Heart left ventricle (tissue), 16 donors: ENCODE data around the gene KRTAP5-10. TPM values are rescaled to one million over a fixed set of nuclear protein-coding genes. Genes with fewer than 3 reads are reported as not detected.

Experiments used
- ATAC-seq, 4 donors: fragments of 200-7000 bp; cut with Tn5 transposase; one replicate each; pipeline ENCODE4 v1.9.1; 2020 to 2022; ENCODE audit warnings: moderate library complexity in 4 of 4, mild to moderate bottlenecking in 3 of 4, moderate number of reproducible peaks in 1 of 4
- DNase-seq, 5 donors: peaks; one replicate each; pipeline ENCODE4 v3.0.0-alpha.2; 2020
- H3K27ac ChIP-seq, 12 donors: fragments of 200-600 bp; sonication (generic) in 4 of 12; one replicate each; pipeline versions ENCODE4 v1.5.0 to v1.8.0; 2016 to 2022; ENCODE audit warnings: mild to moderate bottlenecking in 2 of 12
- H3K27me3 ChIP-seq, 9 donors: fragments of 200-600 bp; sonication (generic) in 2 of 9; one replicate each; pipeline versions ENCODE4 v1.5.1 to v1.8.0; 2016 to 2022; ENCODE audit warnings: mild to moderate bottlenecking in 3 of 9
- H3K36me3 ChIP-seq, 9 donors: fragments of 200-600 bp; sonication (generic) in 2 of 9; one replicate each; pipeline versions ENCODE4 v1.5.0 to v1.8.0; 2018 to 2022; ENCODE audit warnings: mild to moderate bottlenecking in 2 of 9
- H3K4me1 ChIP-seq, 12 donors: fragments of 200-600 bp; sonication (generic) in 4 of 12; one replicate each; pipeline versions ENCODE4 v1.5.0 to v1.8.0; 2016 to 2022; ENCODE audit warnings: mild to moderate bottlenecking in 3 of 12
- H3K4me3 ChIP-seq, 12 donors: fragments of 200-600 bp; sonication (generic) in 4 of 12; one replicate each; pipeline versions ENCODE4 v1.5.0 to v1.8.0; 2017 to 2022; ENCODE audit warnings: mild to moderate bottlenecking in 9 of 12, moderate library complexity in 4 of 12
- H3K9me3 ChIP-seq, 12 donors: fragments of 200-600 bp; sonication (generic) in 4 of 12; one replicate each; pipeline versions ENCODE4 v1.5.0 to v1.8.0; 2016 to 2022; ENCODE audit warnings: mild to moderate bottlenecking in 1 of 12
- CTCF ChIP-seq, 12 donors: fragments of 200-600 bp; sonication (generic) in 4 of 12; IDR thresholded peaks; one replicate each; pipeline versions ENCODE4 v1.5.0 to v1.8.0; 2018 to 2022; ENCODE audit warnings: antibody characterized with exemption in 12 of 12, mild to moderate bottlenecking in 5 of 12
- POLR2A ChIP-seq, 2 donors: fragments of 450-650 bp; IDR thresholded peaks; one replicate each; pipeline ENCODE4 v1.6.1; 2017; ENCODE audit warnings: antibody characterized with exemption in 2 of 2, mild to moderate bottlenecking in 2 of 2, moderate library complexity in 2 of 2
- WGBS, 4 donors: extraction: QIAGEN DNeasy Blood & Tissue Kit in 2 of 4; methylation state at CpG; one replicate each; pipeline versions ENCODE4 v1.1.5 to v1.1.7; 2013 to 2018; 5-methylcytosine and 5-hydroxymethylcytosine counted together
- intact Hi-C, 10 donors: fragments of 100-400 bp; cut with DNase I; formaldehyde crosslinking; loops; one replicate each; pipeline versions ENCODE4 v1.11.1 to v1.14.2; 2022
- polyA plus RNA-seq, 2 donors: library from polyadenylated mRNA; stranded (reverse); fragments of 200-250 nt; gene quantifications; one replicate each; pipeline ENCODE4 v1.2.3, GENCODE V29; 2013
- total RNA-seq, 9 donors: library from RNA; depleted of rRNA in 2 of 9; stranded (reverse); fragments of >200 nt in 2 of 9; fragmentation: NEBNext Ultra II Directional in 3 of 9; extraction: Animal tissue kit (Norgen Biotek cat#: 25700) in 3 of 9; gene quantifications; one replicate each; pipeline versions ENCODE4 v1.1.0 to v1.2.4, GENCODE V29; 2016 to 2023
- donor health status: ischemic (EF 13 %, LVEDD 7.1; RV severe dilation, severe dysfunction).
- donor health status: healthy with polysubstance abuse.
- donor health status: DM: no; HTN: yes; CAD: no.
- donor health status: DM: no; HTN: no; CAD: no.
- donor health status: ischemic (EF 25% LVEDD 6.9; RV normal size, moderate dysfunction).
- donor health status: ischemic (EF 25% LVEDD 5.7; RV mildly dilated, moderate dysfunction).
- donor health status: healthy.
- donor health status: DM: yes; HTN: yes; CAD: no.
- donor health status: ischemic (EF 35%, LVEDD 5.7; RV mildly dilated, moderate dysfunction).
- donor health status: nonischemic (EF 11% LVEDD 7.7; RV severe dilation, severe dysfunction).
- donor health status: DM: yes; HTN: yes; CAD: no.
- donor health status: PGD.
- donor health status: ischemic (EF 29% LVEDD 5.4; RV normal size, mild dysfunction).
- donor health status: nonischemic (EF 23%, LVEDD 6.1; RV moderate dilation, normal function).

KRTAP5-10 gene
- total and polyA plus RNA-seq, 11 donors = not detected

- no peaks in the 10 kb centered on the region for H3K36me3 ChIP-seq
- TF ChIP-seq CTCF (IDR thresholded peaks at IDR 0.05) = no peak
- no peak for TF ChIP-seq POLR2A (IDR thresholded peaks at IDR 0.05)
- no peak overlapping the region for H3K4me3 ChIP-seq
- H3K27ac ChIP-seq = no peak overlapping the region
- peaks cover 0 to 4% (median 0%) of the 10 kb centered on the region in 9 donors for H3K27me3 ChIP-seq
- intact Hi-C loops = no loop called here
- ATAC-seq (no peak), DNase-seq (no peak)
- H3K9me3 ChIP-seq = no peaks in the 10 kb centered on the region
- 81 to 93% (median 87%) methylated on average over 7 of the region's 7 CpGs for WGBS, 4 donors
- no peaks in the 10 kb centered on the region for H3K4me1 ChIP-seq
These were observed 23.0 kb upstream of the KRTAP5-10 start for GRCh38 chr11:71542382-71542781.

GRCh38 chr11:71542879-71543777 is 22.2 kb upstream of the KRTAP5-10 start:
- Histone ChIP-seq H3K36me3 (no peaks in the 10 kb centered on the region), H3K27me3 (peaks cover 0 to 9% (median 0%) of the 10 kb centered on the region in 9 donors), H3K9me3 (no peaks in the 10 kb centered on the region), H3K4me1 (peaks cover 0 to 3% (median 0%) of the 10 kb centered on the region in 12 donors), H3K4me3 (no peak overlapping the region), H3K27ac (no peak overlapping the region)
- intact Hi-C loops = no loop called here
- WGBS, 4 donors = 58 to 72% (median 68%) methylated on average over 15 of the region's 15 CpGs
- ATAC-seq = no peak
- TF ChIP-seq POLR2A (IDR thresholded peaks at IDR 0.05) (no peak), CTCF (IDR thresholded peaks at IDR 0.05) (no peak)
- no peak for DNase-seq

GRCh38 chr11:71543866-71544265 is 21.5 kb upstream of the KRTAP5-10 start:
- Histone ChIP-seq H3K27ac (no peak overlapping the region), H3K27me3 (peaks cover 0 to 11% (median 0%) of the 10 kb centered on the region in 9 donors), H3K9me3 (no peaks in the 10 kb centered on the region), H3K4me3 (no peak overlapping the region), H3K36me3 (no peaks in the 10 kb centered on the region), H3K4me1 (peaks cover 0 to 5% (median 0%) of the 10 kb centered on the region in 12 donors)
- TF ChIP-seq POLR2A (IDR thresholded peaks at IDR 0.05) (no peak), CTCF (IDR thresholded peaks at IDR 0.05) (no peak)
- intact Hi-C loops = no loop called here
- no peak for DNase-seq
- no peak for ATAC-seq
- 40 to 53% (median 45%) methylated on average over 8 of the region's 8 CpGs for WGBS, 4 donors

- Histone ChIP-seq H3K36me3 (no peaks in the 10 kb centered on the region), H3K4me1 (peaks cover 0 to 8% (median 0%) of the 10 kb centered on the region in 12 donors), H3K9me3 (no peaks in the 10 kb centered on the region), H3K27me3 (peaks cover 0 to 11% (median 0%) of the 10 kb centered on the region in 9 donors), H3K4me3 (no peak overlapping the region), H3K27ac (no peak overlapping the region)
- intact Hi-C loops = no loop called here
- TF ChIP-seq POLR2A (IDR thresholded peaks at IDR 0.05) = no peak
- TF ChIP-seq CTCF (IDR thresholded peaks at IDR 0.05) = no peak
- DNase-seq (no peak), ATAC-seq (no peak)
- WGBS, 4 donors = 84 to 89% (median 87%) methylated on average over 6 of the region's 6 CpGs
These were observed 20.7 kb upstream of the KRTAP5-10 start for GRCh38 chr11:71544525-71545214.
